Suprapubic skin (tissue), 4 donors: ENCODE measurements around the gene MAGI1. TPM values are rescaled to one million over a fixed set of nuclear protein-coding genes. Genes with fewer than 3 reads are reported as not detected.
"Not testable (repeated sequence)": the region's sequence is repeated elsewhere in the genome, so short reads cannot be mapped to it uniquely, and the experiment has no call there.

Source experiments
- DNase-seq, 2 donors: peaks; one replicate each; pipeline ENCODE4 v3.0.0-alpha.2; 2019; ENCODE audit warnings: low spot score in 2 of 2
- H3K27ac ChIP-seq: fragments of 200-600 bp; sonication (generic); one replicate; pipeline ENCODE4 v1.5.1; 2019
- H3K27me3 ChIP-seq: fragments of 200-600 bp; sonication (generic); one replicate; pipeline ENCODE4 v1.5.1; 2019
- H3K36me3 ChIP-seq: fragments of 200-600 bp; sonication (generic); one replicate; pipeline ENCODE4 v1.5.1; 2019
- H3K4me1 ChIP-seq: fragments of 200-600 bp; sonication (generic); one replicate; pipeline ENCODE4 v1.5.1; 2019
- H3K4me3 ChIP-seq: fragments of 200-600 bp; sonication (generic); one replicate; pipeline ENCODE4 v1.5.1; 2019; ENCODE audit warnings: mild to moderate bottlenecking
- H3K9me3 ChIP-seq: fragments of 200-600 bp; sonication (generic); one replicate; pipeline ENCODE4 v1.5.1; 2019
- CTCF ChIP-seq, 2 donors: fragments of 200-600 bp in 1 of 2; fragments of 450-650 bp in 1 of 2; sonication (generic) in 1 of 2; IDR thresholded peaks; one replicate each; pipeline ENCODE4 v1.5.1; 2016 to 2019; ENCODE audit warnings: antibody characterized with exemption in 2 of 2, mild to moderate bottlenecking in 1 of 2, moderate library complexity in 1 of 2
- EP300 ChIP-seq: sonication (generic); formaldehyde crosslinking; IDR thresholded peaks from one replicate; pipeline ENCODE4 v1.6.1; 2017; ENCODE audit warnings: antibody characterized with exemption
- POLR2A ChIP-seq, 2 donors: fragments of 450-650 bp; IDR thresholded peaks; one replicate each; pipeline ENCODE4 v1.6.1; 2017; ENCODE audit warnings: antibody characterized with exemption in 2 of 2, mild to moderate bottlenecking in 2 of 2, moderate library complexity in 2 of 2
- POLR2AphosphoS5 ChIP-seq, 3 donors: sonication (generic); formaldehyde crosslinking; IDR thresholded peaks; one replicate each; pipeline ENCODE4 v1.6.1; 2017; ENCODE audit warnings: antibody characterized with exemption in 3 of 3
- WGBS: methylation state at CpG from one replicate; pipeline ENCODE4 v1.1.5; 2018; 5-methylcytosine and 5-hydroxymethylcytosine counted together
- total RNA-seq, 4 donors: library from RNA; depleted of rRNA; stranded (reverse); fragments of >200 nt; gene quantifications; one replicate each; pipeline ENCODE4 v1.1.0, GENCODE V29; 2016

MAGI1 gene
- total RNA-seq, 4 donors from 2014 or later: 37.9 to 71.5 (median 48.6) TPM

GRCh38 chr3:65893631-65894030, 145.1 kb downstream of the MAGI1 start:
- no peak overlapping the region for H3K4me3 ChIP-seq
- H3K4me1 ChIP-seq: peaks cover 24% of the 10 kb centered on the region
- TF ChIP-seq CTCF (IDR thresholded peaks at IDR 0.05) (no peak), POLR2AphosphoS5 (IDR thresholded peaks at IDR 0.05) (no peak), EP300 (no peak), POLR2A (IDR thresholded peaks at IDR 0.05) (no peak)
- no peak for DNase-seq
- H3K9me3 ChIP-seq: no peaks in the 10 kb centered on the region
- WGBS: 55% methylated on average over 2 of the region's 2 CpGs
- H3K36me3 ChIP-seq: no peaks in the 10 kb centered on the region
- H3K27me3 ChIP-seq: no peaks in the 10 kb centered on the region
- peak overlapping the region; percentile 32 for H3K27ac ChIP-seq

- H3K4me1 ChIP-seq: peaks cover 24% of the 10 kb centered on the region
- not testable (repeated sequence) for DNase-seq, H3K9me3 ChIP-seq, H3K27me3 ChIP-seq, H3K36me3 ChIP-seq, H3K4me3 ChIP-seq, H3K27ac ChIP-seq
- 96% methylated on average over 2 of the region's 2 CpGs for WGBS
These were observed 147.2 kb downstream of the MAGI1 start for GRCh38 chr3:65891477-65891876.

DNA sequence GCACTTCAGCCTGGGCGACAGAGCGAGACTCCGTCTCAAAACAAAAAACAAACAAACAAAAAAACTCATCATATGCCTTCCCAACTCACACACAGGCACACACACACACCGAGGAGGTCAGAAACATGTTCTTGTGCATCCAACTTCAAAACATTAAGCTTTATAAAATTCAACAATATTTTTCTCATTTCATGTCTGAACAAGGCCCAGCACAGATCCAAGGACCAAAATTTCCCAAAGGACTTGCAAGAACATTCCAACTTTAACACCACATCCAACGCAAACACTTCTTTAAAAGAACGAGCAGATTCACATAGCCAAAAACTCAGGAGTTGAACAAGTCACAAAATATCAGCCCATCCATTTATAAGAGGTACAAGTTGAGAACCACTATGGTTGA, 148.4 kb downstream of the MAGI1 start:
- H3K27ac ChIP-seq: no peak overlapping the region
- H3K9me3 ChIP-seq: no peaks in the 10 kb centered on the region
- no peaks in the 10 kb centered on the region for H3K36me3 ChIP-seq
- peaks cover 24% of the 10 kb centered on the region for H3K4me1 ChIP-seq
- no peak for TF ChIP-seq POLR2AphosphoS5 (IDR thresholded peaks at IDR 0.05)
- TF ChIP-seq EP300: no peak
- TF ChIP-seq CTCF (IDR thresholded peaks at IDR 0.05): no peak
- TF ChIP-seq POLR2A (IDR thresholded peaks at IDR 0.05): no peak
- no peak overlapping the region for H3K4me3 ChIP-seq
- DNase-seq: no peak
- WGBS: 83% methylated on average over 6 of the region's 6 CpGs
- no peaks in the 10 kb centered on the region for H3K27me3 ChIP-seq

- DNase-seq: no peak
- WGBS: 100% methylated on average over 3 of the region's 3 CpGs
- H3K36me3 ChIP-seq: no peaks in the 10 kb centered on the region
- TF ChIP-seq EP300 (no peak), POLR2AphosphoS5 (IDR thresholded peaks at IDR 0.05) (no peak), POLR2A (IDR thresholded peaks at IDR 0.05) (no peak), CTCF (IDR thresholded peaks at IDR 0.05) (no peak)
- H3K27me3 ChIP-seq: no peaks in the 10 kb centered on the region
- H3K27ac ChIP-seq: no peak overlapping the region
- no peak overlapping the region for H3K4me3 ChIP-seq
- H3K4me1 ChIP-seq: peaks cover 21% of the 10 kb centered on the region
- H3K9me3 ChIP-seq: no peaks in the 10 kb centered on the region
These were observed 149.0 kb downstream of the MAGI1 start for GRCh38 chr3:65889707-65890099.

DNA sequence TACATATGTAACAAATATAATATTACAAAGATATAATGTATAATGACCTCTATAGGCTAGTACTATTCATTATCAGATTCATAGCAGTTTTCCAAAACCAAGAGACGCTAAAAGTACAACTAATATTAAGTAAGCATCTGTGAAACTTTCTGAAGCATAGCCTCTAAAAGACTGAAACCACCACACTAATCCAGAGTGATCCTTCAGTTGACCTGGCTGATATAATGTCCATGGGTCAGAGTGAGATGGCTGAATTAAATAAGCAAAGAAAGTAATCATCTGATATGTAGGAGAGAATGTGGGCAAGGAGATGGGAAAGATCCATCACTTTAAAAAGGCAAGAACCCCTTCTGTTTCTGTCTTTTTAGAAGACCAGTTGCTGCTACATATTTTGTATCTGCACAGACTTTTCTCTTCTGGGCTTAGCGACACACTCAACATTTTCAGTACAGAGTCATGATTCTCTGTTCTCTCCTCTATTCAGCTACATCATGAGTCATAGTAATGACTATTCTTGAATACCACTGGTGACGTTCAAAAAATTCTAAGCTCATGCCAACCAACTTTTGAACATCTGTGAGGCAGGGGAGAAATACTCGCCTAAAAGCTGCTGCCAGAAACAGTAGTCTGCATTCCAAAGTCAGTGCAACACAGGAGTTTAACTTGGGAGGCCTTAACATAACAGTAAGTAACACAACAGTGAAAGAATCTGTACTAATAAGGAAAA, 149.6 kb downstream of the MAGI1 start:
- Histone ChIP-seq H3K4me3 (no peak overlapping the region), H3K36me3 (no peaks in the 10 kb centered on the region), H3K9me3 (no peaks in the 10 kb centered on the region), H3K4me1 (peaks cover 21% of the 10 kb centered on the region), H3K27me3 (no peaks in the 10 kb centered on the region), H3K27ac (no peak overlapping the region)
- no peak for DNase-seq
- TF ChIP-seq POLR2A (IDR thresholded peaks at IDR 0.05) (no peak), POLR2AphosphoS5 (IDR thresholded peaks at IDR 0.05) (no peak), EP300 (no peak), CTCF (IDR thresholded peaks at IDR 0.05) (no peak)
- WGBS: 39% methylated on average over 4 of the region's 4 CpGs

GRCh38 chr3:65888196-65888595, 150.5 kb downstream of the MAGI1 start:
- H3K9me3 ChIP-seq: no peaks in the 10 kb centered on the region

More at GRCh38 chr3:65888196-65888595, 150.5 kb downstream of the MAGI1 start:
- no peak for DNase-seq
- TF ChIP-seq POLR2AphosphoS5 (IDR thresholded peaks at IDR 0.05) (no peak), POLR2A (IDR thresholded peaks at IDR 0.05) (no peak), CTCF (IDR thresholded peaks at IDR 0.05) (no peak), EP300 (no peak)
- no peak overlapping the region for H3K27ac ChIP-seq
- WGBS: 63% methylated on average over 1 of the region's 1 CpG
- no peak overlapping the region for H3K4me3 ChIP-seq
- H3K4me1 ChIP-seq: peaks cover 20% of the 10 kb centered on the region
- no peaks in the 10 kb centered on the region for H3K27me3 ChIP-seq
- H3K36me3 ChIP-seq: no peaks in the 10 kb centered on the region
